ENCODE measurements around the gene ZNF367. TPM values are rescaled to one million over a fixed set of nuclear protein-coding genes. Genes with fewer than 3 reads are reported as not detected.
"Not testable (repeated sequence)": the region's sequence is repeated elsewhere in the genome, so short reads cannot be mapped to it uniquely, and the experiment has no call there.

The ZNF367 gene
- total RNA-seq, 1 donor from 2014 or later, result 4.3 TPM

GRCh38 chr9:96363175-96363967, 54.8 kb downstream of the ZNF367 start:
- Mint-ChIP-seq H3K27ac (no peak overlapping the region), H3K27me3 (no peaks in the 10 kb centered on the region), H3K4me1 (no peaks in the 10 kb centered on the region), H3K4me3 (no peak overlapping the region), H3K36me3 (ENCODE audit: low read depth) (peaks cover 9% of the 10 kb centered on the region), H3K9me3 (no peaks in the 10 kb centered on the region)
- no peak for TF ChIP-seq CTCF (IDR thresholded peaks at IDR 0.05)
- POLR2A ChIA-PET, result no interaction called here
- ATAC-seq (ENCODE audit: low read depth) (no peak), DNase-seq (no peak)
- intact Hi-C loops (cut with micrococcal nuclease), result no loop called here
- CTCF ChIA-PET, result no interaction called here

GRCh38 chr9:96362119-96362518, 56.1 kb downstream of the ZNF367 start:
- H3K9me3 Mint-ChIP-seq; H3K4me3 Mint-ChIP-seq; DNase-seq; POLR2A ChIA-PET; H3K4me1 Mint-ChIP-seq; H3K27ac Mint-ChIP-seq; H3K27me3 Mint-ChIP-seq; H3K36me3 Mint-ChIP-seq (ENCODE audit: low read depth); intact Hi-C loops (cut with micrococcal nuclease); ATAC-seq (ENCODE audit: low read depth); CTCF ChIA-PET: not testable (repeated sequence)

GRCh38 chr9:96361668-96362067, 56.5 kb downstream of the ZNF367 start:
- Mint-ChIP-seq H3K4me1 (no peaks in the 10 kb centered on the region), H3K4me3 (no peak overlapping the region), H3K9me3 (no peaks in the 10 kb centered on the region), H3K27ac (no peak overlapping the region), H3K27me3 (no peaks in the 10 kb centered on the region), H3K36me3 (ENCODE audit: low read depth) (peaks cover 8% of the 10 kb centered on the region)
- CTCF ChIA-PET, result no interaction called here
- no peak for TF ChIP-seq CTCF (IDR thresholded peaks at IDR 0.05)
- ATAC-seq (ENCODE audit: low read depth) (no peak), DNase-seq (no peak)
- POLR2A ChIA-PET, result no interaction called here
- intact Hi-C loops (cut with micrococcal nuclease), result no loop called here

GRCh38 chr9:96360976-96361375, 57.2 kb downstream of the ZNF367 start:
- H3K4me3 Mint-ChIP-seq, result no peak overlapping the region
- ATAC-seq (ENCODE audit: low read depth) (no peak), DNase-seq (no peak)
- H3K27ac Mint-ChIP-seq, result no peak overlapping the region
- H3K9me3 Mint-ChIP-seq, result no peaks in the 10 kb centered on the region
- ChIA-PET CTCF (no interaction called here), POLR2A (no interaction called here)
- no peak for TF ChIP-seq CTCF (IDR thresholded peaks at IDR 0.05)
- H3K27me3 Mint-ChIP-seq, result no peaks in the 10 kb centered on the region
- intact Hi-C loops (cut with micrococcal nuclease), result no loop called here
- H3K36me3 Mint-ChIP-seq (ENCODE audit: low read depth), result peaks cover 8% of the 10 kb centered on the region
- H3K4me1 Mint-ChIP-seq, result no peaks in the 10 kb centered on the region

GRCh38 chr9:96360523-96360922, 57.6 kb downstream of the ZNF367 start:
- CTCF ChIA-PET, POLR2A ChIA-PET: not testable (repeated sequence)

GRCh38 chr9:96350866-96351265, 67.3 kb downstream of the ZNF367 start:
- ATAC-seq (ENCODE audit: low read depth) (no peak), DNase-seq (no peak)
- ChIA-PET CTCF (no interaction called here), POLR2A (no interaction called here)
- TF ChIP-seq CTCF (IDR thresholded peaks at IDR 0.05), result no peak
- no peaks in the 10 kb centered on the region for H3K4me1 Mint-ChIP-seq
- H3K36me3 Mint-ChIP-seq (ENCODE audit: low read depth), result no peaks in the 10 kb centered on the region
- intact Hi-C loops (cut with micrococcal nuclease), result no loop called here
- H3K27me3 Mint-ChIP-seq, result no peaks in the 10 kb centered on the region
- H3K9me3 Mint-ChIP-seq, result peaks cover 6% of the 10 kb centered on the region
- no peak overlapping the region for H3K27ac Mint-ChIP-seq
- no peak overlapping the region for H3K4me3 Mint-ChIP-seq

More at GRCh38 chr9:96360523-96360922, 57.6 kb downstream of the ZNF367 start:
- DNase-seq; H3K9me3 Mint-ChIP-seq; H3K4me3 Mint-ChIP-seq; H3K4me1 Mint-ChIP-seq; ATAC-seq (ENCODE audit: low read depth); H3K27me3 Mint-ChIP-seq; intact Hi-C loops (cut with micrococcal nuclease); H3K27ac Mint-ChIP-seq; H3K36me3 Mint-ChIP-seq (ENCODE audit: low read depth): not testable (repeated sequence)

Measured in activated B cell treated with CpG ODN at 0.5 μM for 24 hours (primary cell).